Esophagus squamous epithelium (tissue), 4 donors: ENCODE data around the gene RBM22.

Experiments
- POLR2A ChIP-seq, 4 donors: fragments of 450-650 bp; IDR thresholded peaks; one replicate each; pipeline ENCODE4 v1.6.1; 2017; ENCODE audit warnings: antibody characterized with exemption in 4 of 4, mild to moderate bottlenecking in 4 of 4, moderate library complexity in 3 of 4
- TF ChIP-seq, protein P1 (sequence below), 6 experiments: fragments of 450-650 bp in 4 of 6; fragments of 200-600 bp in 2 of 6; sonication (generic) in 2 of 6; IDR thresholded peaks; one replicate each; pipeline ENCODE4 v1.5.1; 2016 to 2019; ENCODE audit warnings: antibody characterized with exemption in 6 of 6, mild to moderate bottlenecking in 4 of 6, moderate library complexity in 4 of 6

DNA sequence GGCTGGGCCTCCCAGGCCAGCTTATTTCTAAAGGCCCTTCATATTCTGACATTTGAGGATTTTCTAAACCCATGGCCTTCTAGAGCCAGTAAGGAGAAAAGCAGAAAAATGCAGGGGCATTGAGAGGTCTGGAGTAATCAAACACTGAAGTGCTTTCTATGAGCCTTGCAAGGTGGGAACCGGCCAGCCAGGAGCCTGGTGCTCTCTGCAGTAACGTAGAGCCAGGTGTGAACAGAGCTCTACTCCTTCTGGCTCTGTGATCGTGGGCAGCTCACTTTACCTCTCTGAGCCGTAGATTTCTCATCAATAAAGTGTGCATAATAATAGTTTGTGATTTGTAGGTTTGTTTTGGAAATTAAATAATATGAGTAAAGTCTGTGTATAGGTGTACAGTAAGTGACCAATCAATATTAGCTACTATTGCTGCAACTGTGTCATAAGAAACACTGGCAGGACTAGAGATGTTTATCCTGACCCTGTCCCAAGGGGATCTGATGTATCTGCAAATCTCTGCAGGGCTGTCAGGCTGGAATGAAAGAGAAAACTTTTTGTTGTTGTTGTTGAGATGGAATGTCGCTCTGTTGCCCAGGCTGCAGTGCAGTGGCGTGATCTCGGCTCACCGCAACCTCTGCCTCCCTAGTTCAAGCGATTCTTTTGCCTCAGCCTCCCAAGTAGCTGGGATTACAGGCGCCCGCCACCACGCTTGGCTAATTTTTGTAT, 57.7 kb downstream of the RBM22 start:
- TF ChIP-seq POLR2A (IDR thresholded peaks at IDR 0.05): no peak
- TF ChIP-seq, protein P1, sequence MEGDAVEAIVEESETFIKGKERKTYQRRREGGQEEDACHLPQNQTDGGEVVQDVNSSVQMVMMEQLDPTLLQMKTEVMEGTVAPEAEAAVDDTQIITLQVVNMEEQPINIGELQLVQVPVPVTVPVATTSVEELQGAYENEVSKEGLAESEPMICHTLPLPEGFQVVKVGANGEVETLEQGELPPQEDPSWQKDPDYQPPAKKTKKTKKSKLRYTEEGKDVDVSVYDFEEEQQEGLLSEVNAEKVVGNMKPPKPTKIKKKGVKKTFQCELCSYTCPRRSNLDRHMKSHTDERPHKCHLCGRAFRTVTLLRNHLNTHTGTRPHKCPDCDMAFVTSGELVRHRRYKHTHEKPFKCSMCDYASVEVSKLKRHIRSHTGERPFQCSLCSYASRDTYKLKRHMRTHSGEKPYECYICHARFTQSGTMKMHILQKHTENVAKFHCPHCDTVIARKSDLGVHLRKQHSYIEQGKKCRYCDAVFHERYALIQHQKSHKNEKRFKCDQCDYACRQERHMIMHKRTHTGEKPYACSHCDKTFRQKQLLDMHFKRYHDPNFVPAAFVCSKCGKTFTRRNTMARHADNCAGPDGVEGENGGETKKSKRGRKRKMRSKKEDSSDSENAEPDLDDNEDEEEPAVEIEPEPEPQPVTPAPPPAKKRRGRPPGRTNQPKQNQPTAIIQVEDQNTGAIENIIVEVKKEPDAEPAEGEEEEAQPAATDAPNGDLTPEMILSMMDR (IDR thresholded peaks at IDR 0.05): no peak
